ENCODE measurements around the gene INPP5A.

INPP5A gene

DNA sequence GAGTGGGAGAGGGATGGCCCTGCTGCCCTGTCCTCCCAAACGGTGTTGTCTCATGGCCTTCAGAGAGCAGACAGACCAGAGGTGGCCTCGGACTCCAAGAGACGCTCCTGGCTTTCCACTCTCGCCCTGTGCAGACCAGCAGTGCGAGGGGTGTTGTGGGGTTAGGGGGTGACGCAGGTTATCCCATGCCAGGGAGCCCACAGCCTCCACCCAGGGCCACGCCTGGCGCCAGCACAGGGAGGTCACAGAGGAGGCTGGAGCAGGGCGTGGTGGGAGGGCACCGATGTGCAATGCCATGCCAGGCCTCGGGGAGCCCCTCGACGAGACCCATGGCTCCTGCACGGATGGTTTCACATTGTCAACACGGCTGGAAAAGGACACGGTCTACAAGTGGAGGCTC is 52.1 kb downstream of the INPP5A start:
- no peak overlapping the region for H3K27ac ChIP-seq (ENCODE audit: low read depth, low read length)
- no peak overlapping the region for H4K8ac ChIP-seq (ENCODE audit: low read depth, low read length)
- H3K4me2 ChIP-seq (ENCODE audit: low read length) = no peak overlapping the region
- peaks cover 2% of the 10 kb centered on the region for H3K79me2 ChIP-seq (ENCODE audit: control insufficient read depth, insufficient read depth, low read length, poor library complexity)
- no peak overlapping the region for H3K23ac ChIP-seq (ENCODE audit: low read length)
- H3K14ac ChIP-seq (ENCODE audit: low read length) = no peak overlapping the region
- no peak overlapping the region for H2BK12ac ChIP-seq (ENCODE audit: low read length)
- H3K4me3 ChIP-seq (ENCODE audit: low read depth, low read length) = no peak overlapping the region
- H3K18ac ChIP-seq (ENCODE audit: low read length) = no peak overlapping the region
- H2BK120ac ChIP-seq (ENCODE audit: insufficient read depth, low read length, poor library complexity) = no peak overlapping the region
- DNase-seq = no peak
- WGBS (ENCODE audit: extremely low coverage, insufficient coverage, insufficient read length) = no CpG with 5 or more reads among the region's 16 CpGs
- H3K4me1 ChIP-seq (ENCODE audit: control insufficient read depth in 1 of 2, insufficient read depth in 2 of 2, low read length in 2 of 2) = peaks cover 6 to 16% of the 10 kb centered on the region in 2 experiments
- H3K36me3 ChIP-seq (ENCODE audit: control insufficient read depth in 1 of 2, insufficient read depth in 2 of 2, low read length in 2 of 2) = peaks cover 0 to 2% of the 10 kb centered on the region in 2 experiments
- H3K27me3 ChIP-seq (ENCODE audit: insufficient read depth, low read length) = no peaks in the 10 kb centered on the region
- H2BK5ac ChIP-seq (ENCODE audit: low read depth, low read length, poor library complexity) = no peak overlapping the region
- no peak overlapping the region for H2AK5ac ChIP-seq (ENCODE audit: low read length)
- no peak overlapping the region for H4K12ac ChIP-seq (ENCODE audit: low read depth, low read length)
- H3K9ac ChIP-seq (ENCODE audit: low read length) = no peak overlapping the region
- no peak overlapping the region for H4K91ac ChIP-seq (ENCODE audit: low read depth, low read length)
- H2AFZ ChIP-seq (ENCODE audit: insufficient read depth, low read length, poor library complexity) = no peak overlapping the region
- peaks cover 6% of the 10 kb centered on the region for H3K9me3 ChIP-seq (ENCODE audit: insufficient read depth, low read depth, low read length)
- H3K79me1 ChIP-seq (ENCODE audit: low read length) = no peaks in the 10 kb centered on the region
- no peak overlapping the region for H3K4ac ChIP-seq (ENCODE audit: low read depth, low read length)

DNA sequence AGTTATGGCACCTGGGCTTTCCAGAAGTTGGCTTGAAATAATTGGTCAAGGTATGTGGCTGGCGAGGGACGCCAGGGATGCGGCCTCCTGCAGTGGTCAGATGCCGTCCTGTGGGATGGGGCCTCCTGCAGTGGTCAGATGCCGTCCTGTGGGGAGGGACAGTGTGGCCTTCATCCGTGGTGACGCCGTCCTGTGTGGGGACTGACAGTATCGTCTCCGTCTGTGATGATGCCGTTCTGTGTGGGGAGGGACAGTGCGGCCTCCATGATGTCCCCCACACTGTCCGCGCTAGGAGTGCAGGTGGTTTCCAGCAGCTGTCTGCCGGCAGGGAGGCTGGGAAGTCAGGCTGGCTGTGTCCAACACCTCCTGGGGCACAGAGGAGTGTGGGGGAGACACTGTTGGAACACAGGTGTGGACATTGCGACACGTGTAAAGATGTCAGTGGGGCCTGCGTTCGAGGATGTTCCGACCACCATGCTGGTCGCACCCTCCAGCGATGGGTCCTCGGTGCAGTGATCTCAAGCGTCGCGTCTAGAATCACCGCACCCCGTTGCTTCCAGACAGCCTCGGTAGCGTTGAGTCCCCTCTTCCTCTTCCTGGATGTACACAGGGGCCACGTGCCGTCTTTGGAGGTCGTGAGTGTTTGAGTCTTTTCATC is 52.6 kb downstream of the INPP5A start:
- Histone ChIP-seq H3K14ac (ENCODE audit: low read length) (no peak overlapping the region), H3K79me1 (ENCODE audit: low read length) (no peaks in the 10 kb centered on the region), H3K4me2 (ENCODE audit: low read length) (no peak overlapping the region), H3K36me3 (ENCODE audit: control insufficient read depth in 1 of 2, insufficient read depth in 2 of 2, low read length in 2 of 2) (peaks cover 0 to 2% of the 10 kb centered on the region in 2 experiments), H4K8ac (ENCODE audit: low read depth, low read length) (no peak overlapping the region), H2AFZ (ENCODE audit: insufficient read depth, low read length, poor library complexity) (no peak overlapping the region), H3K27ac (ENCODE audit: low read depth, low read length) (no peak overlapping the region), H2BK120ac (ENCODE audit: insufficient read depth, low read length, poor library complexity) (no peak overlapping the region), H3K23ac (ENCODE audit: low read length) (no peak overlapping the region), H3K79me2 (ENCODE audit: control insufficient read depth, insufficient read depth, low read length, poor library complexity) (peaks cover 2% of the 10 kb centered on the region), H3K4me3 (ENCODE audit: low read depth, low read length) (no peak overlapping the region), H2BK5ac (ENCODE audit: low read depth, low read length, poor library complexity) (no peak overlapping the region), H3K18ac (ENCODE audit: low read length) (no peak overlapping the region), H2AK5ac (ENCODE audit: low read length) (no peak overlapping the region), H3K9me3 (ENCODE audit: insufficient read depth, low read depth, low read length) (peaks cover 6% of the 10 kb centered on the region), H3K27me3 (ENCODE audit: insufficient read depth, low read length) (no peaks in the 10 kb centered on the region), H2BK12ac (ENCODE audit: low read length) (no peak overlapping the region), H4K91ac (ENCODE audit: low read depth, low read length) (no peak overlapping the region), H3K9ac (ENCODE audit: low read length) (no peak overlapping the region), H3K4me1 (ENCODE audit: control insufficient read depth in 1 of 2, insufficient read depth in 2 of 2, low read length in 2 of 2) (peaks cover 6 to 16% of the 10 kb centered on the region in 2 experiments), H4K12ac (ENCODE audit: low read depth, low read length) (no peak overlapping the region), H3K4ac (ENCODE audit: low read depth, low read length) (no peak overlapping the region)
- WGBS (ENCODE audit: extremely low coverage, insufficient coverage, insufficient read length) = no CpG with 5 or more reads among the region's 33 CpGs
- no peak for DNase-seq

DNA sequence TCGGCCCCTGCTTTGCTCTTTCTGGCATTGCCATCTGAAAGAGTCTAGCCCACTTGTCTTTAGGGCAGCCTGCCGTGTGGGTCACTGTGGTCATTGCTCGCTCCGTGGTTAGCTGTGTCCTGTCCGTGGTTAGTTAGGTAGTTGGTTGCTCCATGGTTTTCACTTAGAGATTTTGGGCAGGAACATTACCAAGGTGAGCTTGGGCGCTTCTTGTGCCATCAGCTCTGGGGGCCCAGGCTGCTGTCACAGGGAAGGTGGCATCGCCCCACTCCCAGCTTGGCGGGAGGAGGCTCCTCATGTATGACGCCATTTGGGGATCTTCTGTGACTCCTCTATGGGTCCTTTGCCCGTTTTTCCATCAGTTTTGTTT is 53.1 kb downstream of the INPP5A start:
- Histone ChIP-seq H4K8ac (ENCODE audit: low read depth, low read length) (no peak overlapping the region), H2BK5ac (ENCODE audit: low read depth, low read length, poor library complexity) (no peak overlapping the region), H3K14ac (ENCODE audit: low read length) (no peak overlapping the region), H3K79me2 (ENCODE audit: control insufficient read depth, insufficient read depth, low read length, poor library complexity) (peaks cover 2% of the 10 kb centered on the region), H3K4me2 (ENCODE audit: low read length) (no peak overlapping the region), H3K9me3 (ENCODE audit: insufficient read depth, low read depth, low read length) (peaks cover 6% of the 10 kb centered on the region), H4K12ac (ENCODE audit: low read depth, low read length) (no peak overlapping the region), H3K18ac (ENCODE audit: low read length) (no peak overlapping the region), H3K27me3 (ENCODE audit: insufficient read depth, low read length) (no peaks in the 10 kb centered on the region), H2AFZ (ENCODE audit: insufficient read depth, low read length, poor library complexity) (no peak overlapping the region), H3K27ac (ENCODE audit: low read depth, low read length) (no peak overlapping the region), H3K36me3 (ENCODE audit: control insufficient read depth in 1 of 2, insufficient read depth in 2 of 2, low read length in 2 of 2) (peaks cover 0 to 2% of the 10 kb centered on the region in 2 experiments), H2AK5ac (ENCODE audit: low read length) (no peak overlapping the region), H2BK12ac (ENCODE audit: low read length) (no peak overlapping the region), H3K4me1 (ENCODE audit: control insufficient read depth in 1 of 2, insufficient read depth in 2 of 2, low read length in 2 of 2) (peaks cover 6 to 16% of the 10 kb centered on the region in 2 experiments), H4K91ac (ENCODE audit: low read depth, low read length) (no peak overlapping the region), H3K9ac (ENCODE audit: low read length) (no peak overlapping the region), H3K4me3 (ENCODE audit: low read depth, low read length) (no peak overlapping the region), H3K79me1 (ENCODE audit: low read length) (no peaks in the 10 kb centered on the region), H2BK120ac (ENCODE audit: insufficient read depth, low read length, poor library complexity) (no peak overlapping the region), H3K23ac (ENCODE audit: low read length) (no peak overlapping the region), H3K4ac (ENCODE audit: low read depth, low read length) (no peak overlapping the region)
- DNase-seq = no peak
- no CpG with 5 or more reads among the region's 10 CpGs for WGBS (ENCODE audit: extremely low coverage, insufficient coverage, insufficient read length)

DNA sequence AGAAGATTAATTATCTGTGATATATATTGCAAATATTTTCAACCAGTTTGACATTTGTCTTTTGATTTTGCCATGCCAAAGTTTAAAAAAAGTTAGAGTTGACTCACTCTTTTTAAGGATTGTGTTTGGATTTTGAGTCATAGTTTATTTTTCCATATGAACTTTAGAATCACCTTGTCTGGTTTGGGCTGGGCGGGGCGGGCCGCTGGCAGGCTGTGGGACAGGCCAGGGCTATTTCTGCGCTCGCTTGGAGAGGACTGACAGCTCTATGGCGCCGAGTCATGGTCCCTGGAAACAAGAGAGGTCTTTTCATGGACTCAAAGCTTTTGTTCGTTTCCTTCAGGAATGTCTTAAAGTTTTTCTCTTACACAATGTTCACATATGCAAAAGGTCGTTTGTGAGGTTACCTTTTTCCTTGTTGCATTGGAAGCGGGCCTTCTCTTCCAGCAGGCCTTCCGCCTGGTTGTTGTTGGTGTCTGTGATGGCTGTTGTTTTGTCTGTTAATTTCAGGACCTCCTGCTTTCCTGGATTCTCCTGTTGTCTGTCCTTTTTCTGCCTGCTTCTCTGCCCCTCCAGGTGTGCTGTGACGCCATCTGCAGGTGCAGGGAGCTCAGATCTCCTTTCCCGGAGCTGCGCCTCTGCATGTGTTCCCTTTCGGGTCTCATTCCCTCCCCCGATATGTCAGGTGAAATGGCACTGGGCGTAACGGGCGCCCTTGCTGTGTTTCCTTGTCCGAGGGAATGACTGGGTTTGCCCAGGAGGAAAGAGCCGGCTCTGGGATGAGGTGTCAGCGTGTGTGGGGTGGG is 53.8 kb downstream of the INPP5A start:
- H2BK5ac ChIP-seq (ENCODE audit: low read depth, low read length, poor library complexity) = no peak overlapping the region
- no peak overlapping the region for H4K12ac ChIP-seq (ENCODE audit: low read depth, low read length)
- H2BK12ac ChIP-seq (ENCODE audit: low read length) = no peak overlapping the region
- no peak for DNase-seq
- no peak overlapping the region for H3K4me2 ChIP-seq (ENCODE audit: low read length)
- WGBS (ENCODE audit: extremely low coverage, insufficient coverage, insufficient read length) = no CpG with 5 or more reads among the region's 22 CpGs
- H2AK5ac ChIP-seq (ENCODE audit: low read length) = no peak overlapping the region
- H4K8ac ChIP-seq (ENCODE audit: low read depth, low read length) = no peak overlapping the region
- peaks cover 2% of the 10 kb centered on the region for H3K79me2 ChIP-seq (ENCODE audit: control insufficient read depth, insufficient read depth, low read length, poor library complexity)
- no peak overlapping the region for H2BK120ac ChIP-seq (ENCODE audit: insufficient read depth, low read length, poor library complexity)
- no peak overlapping the region for H3K4me3 ChIP-seq (ENCODE audit: low read depth, low read length)
- H3K27ac ChIP-seq (ENCODE audit: low read depth, low read length) = no peak overlapping the region
- H3K36me3 ChIP-seq (ENCODE audit: control insufficient read depth in 1 of 2, insufficient read depth in 2 of 2, low read length in 2 of 2) = peaks cover 0 to 2% of the 10 kb centered on the region in 2 experiments
- H3K4ac ChIP-seq (ENCODE audit: low read depth, low read length) = no peak overlapping the region
- H4K91ac ChIP-seq (ENCODE audit: low read depth, low read length) = no peak overlapping the region
- H3K27me3 ChIP-seq (ENCODE audit: insufficient read depth, low read length) = no peaks in the 10 kb centered on the region
- H3K4me1 ChIP-seq (ENCODE audit: control insufficient read depth in 1 of 2, insufficient read depth in 2 of 2, low read length in 2 of 2) = peaks cover 6 to 13% of the 10 kb centered on the region in 2 experiments
- H3K23ac ChIP-seq (ENCODE audit: low read length) = no peak overlapping the region
- H3K14ac ChIP-seq (ENCODE audit: low read length) = no peak overlapping the region
- no peaks in the 10 kb centered on the region for H3K79me1 ChIP-seq (ENCODE audit: low read length)
- H2AFZ ChIP-seq (ENCODE audit: insufficient read depth, low read length, poor library complexity) = no peak overlapping the region
- no peak overlapping the region for H3K9ac ChIP-seq (ENCODE audit: low read length)
- H3K18ac ChIP-seq (ENCODE audit: low read length) = no peak overlapping the region
- H3K9me3 ChIP-seq (ENCODE audit: insufficient read depth, low read depth, low read length) = peaks cover 6% of the 10 kb centered on the region
